ENCODE data around the gene AIF1L. TPM values are rescaled to one million over a fixed set of nuclear protein-coding genes. Genes with fewer than 3 reads are reported as not detected.
A peak's percentile ranks its signal among the peaks of the same experiment; 100 is the strongest.

AIF1L gene
- 93.3 and 97.2 TPM in 2 replicates for total RNA-seq (2014; rRNA removed; shearing (Covaris generic))

DNA sequence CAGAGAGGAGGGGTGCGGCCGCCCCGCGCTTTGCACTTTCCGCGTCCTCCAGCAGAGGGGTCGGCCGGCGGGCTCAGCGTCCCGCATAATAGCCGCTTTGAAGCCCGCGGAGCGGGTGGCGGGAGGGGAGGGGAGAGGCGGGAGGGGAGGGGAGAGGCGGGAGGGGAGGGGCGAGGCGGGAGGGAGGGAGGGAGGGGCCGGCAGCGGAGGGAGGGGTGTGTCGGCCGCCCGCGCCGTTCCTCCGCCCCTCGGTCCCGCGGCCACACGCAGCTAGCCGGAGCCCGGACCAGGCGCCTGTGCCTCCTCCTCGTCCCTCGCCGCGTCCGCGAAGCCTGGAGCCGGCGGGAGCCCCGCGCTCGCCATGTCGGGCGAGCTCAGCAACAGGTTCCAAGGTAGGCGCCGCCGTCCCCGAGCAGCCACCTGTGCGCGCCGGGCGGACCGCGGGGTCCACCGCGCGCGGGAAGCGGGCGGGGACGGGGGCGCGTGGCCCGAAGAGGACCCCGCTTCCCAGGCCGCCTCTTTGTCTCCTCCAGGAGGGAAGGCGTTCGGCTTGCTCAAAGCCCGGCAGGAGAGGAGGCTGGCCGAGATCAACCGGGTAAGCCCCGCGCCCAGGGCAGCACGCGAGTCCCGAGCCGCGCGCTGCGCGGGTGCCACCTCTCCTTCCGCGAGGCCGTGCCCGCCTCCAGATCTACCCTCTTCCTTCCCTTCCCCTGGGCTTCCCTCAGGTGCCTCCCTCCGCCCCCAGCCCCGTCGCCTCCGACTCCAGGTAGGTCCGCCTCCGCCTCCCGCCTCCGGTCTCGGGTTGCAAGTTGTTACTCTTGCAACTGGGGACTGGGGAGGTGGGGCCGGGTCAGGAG lies at the start of gene AIF1L:
Gene AIF1L, plus strand, starts transcription at position 263 of the 857 bp plus-strand sequence. Its CDS starts 99 bp downstream, at position 362.
- H3K36me3 ChIP-seq (replicated peaks; ENCODE audit: control insufficient read depth, insufficient read depth, low read length), result peaks cover 7% of the 10 kb centered on the region
- peak within 1 kb of the TSS; percentile 97 for H3K4me3 ChIP-seq (ENCODE audit: insufficient read depth, low read depth, low read length)
- DNase-seq, result peak; percentile 99
- no peaks in the 10 kb centered on the region for H3K27me3 ChIP-seq (ENCODE audit: control insufficient read depth, insufficient read depth, low read length)

DNA sequence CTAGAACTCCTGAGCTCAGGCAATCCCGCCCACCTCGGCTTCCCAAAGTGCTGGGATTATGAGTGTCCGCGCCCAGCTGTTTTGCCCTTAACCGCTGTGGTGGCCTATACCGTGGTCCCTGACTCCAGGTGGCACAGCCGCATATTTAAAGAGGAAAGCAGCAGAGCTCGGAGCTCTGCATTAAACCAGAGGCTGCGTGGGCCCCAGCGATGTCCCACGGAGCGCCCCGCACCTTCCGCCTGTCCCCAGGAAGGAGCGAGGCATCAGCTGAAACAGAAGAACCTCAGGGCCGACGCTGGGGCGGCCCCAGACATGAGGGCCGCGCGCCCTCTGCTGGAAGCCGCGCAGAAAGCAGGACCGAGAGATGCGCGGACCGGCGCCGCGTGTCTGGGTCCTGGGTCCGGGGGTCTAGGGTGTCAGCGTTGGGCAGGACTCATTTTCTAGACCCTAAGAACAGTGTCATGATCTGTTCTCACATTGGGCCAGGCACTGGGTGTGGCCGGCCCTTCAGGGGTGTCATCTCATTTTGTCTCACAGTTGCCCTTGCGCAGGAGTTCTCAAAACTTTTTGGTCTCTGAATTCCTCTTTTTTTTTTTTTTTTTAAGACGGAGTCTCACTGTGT lies 49.6 kb upstream of the AIF1L start:
- peak; percentile 96 for DNase-seq
- H3K27me3 ChIP-seq (ENCODE audit: control insufficient read depth, insufficient read depth, low read length), result no peaks in the 10 kb centered on the region

DNA sequence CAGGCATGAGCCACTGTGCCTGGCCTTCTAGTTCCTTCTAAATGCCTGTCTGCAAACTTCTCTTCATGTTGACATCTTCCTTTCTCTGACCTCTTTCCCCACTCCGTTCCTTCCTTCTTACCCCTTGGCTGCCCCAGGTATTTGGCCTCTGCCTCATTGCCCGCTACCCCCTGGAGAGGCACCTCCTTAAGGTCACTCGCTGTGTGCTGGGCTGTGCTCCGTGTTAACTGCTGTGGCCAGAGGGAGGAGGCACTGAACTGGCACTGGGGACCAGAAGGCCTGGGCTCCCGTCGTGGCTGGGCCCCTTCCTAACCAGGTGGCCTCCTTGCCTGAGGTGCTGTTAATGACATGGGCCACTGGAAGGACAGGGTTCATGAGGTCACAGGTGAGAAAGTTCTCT lies 48.0 kb upstream of the AIF1L start:
- no peak for DNase-seq
- Histone ChIP-seq H3K36me3 (replicated peaks; ENCODE audit: control insufficient read depth, insufficient read depth, low read length) (peaks cover 7% of the 10 kb centered on the region), H3K4me3 (ENCODE audit: insufficient read depth, low read depth, low read length) (no peak overlapping the region), H3K27me3 (ENCODE audit: control insufficient read depth, insufficient read depth, low read length) (no peaks in the 10 kb centered on the region)

More for the DNA sequence above, 49.6 kb upstream of the AIF1L start:
- Histone ChIP-seq H3K4me3 (ENCODE audit: insufficient read depth, low read depth, low read length) (no peak overlapping the region), H3K36me3 (replicated peaks; ENCODE audit: control insufficient read depth, insufficient read depth, low read length) (peaks cover 20% of the 10 kb centered on the region)

DNA sequence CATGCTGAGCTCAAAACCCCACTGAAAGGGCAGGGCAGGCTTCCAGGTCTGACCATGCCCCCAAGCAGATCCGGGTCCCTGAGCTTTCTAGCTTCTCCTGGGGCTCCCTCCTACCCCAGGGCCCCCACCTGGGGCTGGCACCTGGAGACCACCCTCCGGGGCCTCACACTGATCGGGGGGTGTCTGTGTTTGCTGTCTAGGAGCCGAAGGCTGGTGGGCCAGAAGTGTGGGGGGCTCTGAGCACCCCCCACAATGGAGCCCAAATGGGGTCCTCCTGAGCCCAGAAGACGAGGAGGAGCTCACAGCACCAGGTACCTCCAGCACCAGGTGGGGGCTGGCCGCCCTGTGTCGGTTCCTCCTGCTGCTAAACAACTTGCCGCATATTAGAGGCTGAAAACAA lies 47.5 kb upstream of the AIF1L start:
- Histone ChIP-seq H3K27me3 (ENCODE audit: control insufficient read depth, insufficient read depth, low read length) (no peaks in the 10 kb centered on the region), H3K36me3 (replicated peaks; ENCODE audit: control insufficient read depth, insufficient read depth, low read length) (peaks cover 6% of the 10 kb centered on the region), H3K4me3 (ENCODE audit: insufficient read depth, low read depth, low read length) (no peak overlapping the region)
- no peak for DNase-seq

DNA sequence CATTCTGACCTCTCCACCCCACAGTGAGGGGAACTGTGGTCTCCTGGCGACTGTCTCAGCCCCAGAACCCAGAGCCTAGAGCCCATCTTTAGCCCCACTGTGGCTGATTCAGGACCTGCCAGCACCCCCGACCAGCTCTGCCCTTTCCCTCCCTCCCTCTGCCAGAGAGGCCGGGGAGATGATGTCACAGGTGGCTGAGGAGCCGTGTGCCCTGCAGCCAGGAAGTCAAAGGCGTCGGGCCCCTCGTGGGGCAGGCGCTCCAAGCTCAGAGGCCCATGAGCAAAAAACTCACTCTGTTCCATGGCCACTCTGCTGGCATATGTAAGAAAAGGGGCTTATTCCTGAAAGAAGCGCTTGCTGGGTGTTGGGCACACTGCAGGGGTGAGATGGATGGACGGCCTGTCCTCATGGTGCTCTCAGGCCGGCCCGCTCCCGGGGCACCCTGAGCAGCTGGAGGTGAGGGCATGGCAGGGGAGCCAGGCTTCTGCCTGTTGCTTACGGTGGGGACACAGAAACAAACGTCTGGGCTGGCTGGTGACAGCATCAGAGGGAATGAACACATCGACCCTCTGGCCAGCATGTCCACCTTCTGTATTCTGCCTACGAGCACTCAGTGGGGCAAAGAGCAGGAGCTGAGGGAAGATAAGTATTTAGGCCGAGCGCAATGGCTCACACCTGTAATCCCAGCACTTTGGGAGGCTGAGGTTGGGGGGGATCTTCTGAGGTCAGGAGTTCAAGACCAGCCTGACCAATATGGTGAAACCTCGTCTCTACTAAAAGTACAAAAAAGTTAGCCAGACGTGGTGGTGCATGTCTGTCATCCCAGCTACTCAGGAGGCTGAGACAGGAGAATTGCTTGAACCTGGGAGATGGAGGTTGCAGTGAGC lies 46.3 kb upstream of the AIF1L start:
- no peak overlapping the region for H3K4me3 ChIP-seq (ENCODE audit: insufficient read depth, low read depth, low read length)
- peaks cover 8% of the 10 kb centered on the region for H3K36me3 ChIP-seq (replicated peaks; ENCODE audit: control insufficient read depth, insufficient read depth, low read length)
- DNase-seq, result no peak
- H3K27me3 ChIP-seq (ENCODE audit: control insufficient read depth, insufficient read depth, low read length), result no peaks in the 10 kb centered on the region

DNA sequence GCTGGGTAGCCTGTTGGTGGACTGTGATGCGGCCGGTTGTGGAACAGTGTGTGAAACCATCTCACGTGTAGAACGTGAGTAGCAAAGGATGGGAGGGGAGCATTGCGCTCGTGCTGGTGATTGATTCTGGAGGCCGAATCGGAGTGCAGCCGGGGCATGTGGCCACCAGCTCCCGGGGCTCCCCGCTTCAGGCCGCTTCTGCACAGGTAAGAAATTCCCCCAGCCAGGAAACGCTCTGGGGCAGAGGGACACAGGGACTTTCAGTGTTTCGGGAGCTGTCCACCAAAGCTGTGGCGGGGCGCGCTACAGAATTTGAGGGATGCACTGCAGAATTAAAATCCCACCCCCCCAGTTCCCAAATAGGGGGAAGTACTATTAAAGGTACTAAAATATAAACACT lies 45.5 kb upstream of the AIF1L start:
- H3K4me3 ChIP-seq (ENCODE audit: insufficient read depth, low read depth, low read length), result no peak overlapping the region
- H3K36me3 ChIP-seq (replicated peaks; ENCODE audit: control insufficient read depth, insufficient read depth, low read length), result peaks cover 8% of the 10 kb centered on the region
- no peaks in the 10 kb centered on the region for H3K27me3 ChIP-seq (ENCODE audit: control insufficient read depth, insufficient read depth, low read length)
- no peak for DNase-seq

DNA sequence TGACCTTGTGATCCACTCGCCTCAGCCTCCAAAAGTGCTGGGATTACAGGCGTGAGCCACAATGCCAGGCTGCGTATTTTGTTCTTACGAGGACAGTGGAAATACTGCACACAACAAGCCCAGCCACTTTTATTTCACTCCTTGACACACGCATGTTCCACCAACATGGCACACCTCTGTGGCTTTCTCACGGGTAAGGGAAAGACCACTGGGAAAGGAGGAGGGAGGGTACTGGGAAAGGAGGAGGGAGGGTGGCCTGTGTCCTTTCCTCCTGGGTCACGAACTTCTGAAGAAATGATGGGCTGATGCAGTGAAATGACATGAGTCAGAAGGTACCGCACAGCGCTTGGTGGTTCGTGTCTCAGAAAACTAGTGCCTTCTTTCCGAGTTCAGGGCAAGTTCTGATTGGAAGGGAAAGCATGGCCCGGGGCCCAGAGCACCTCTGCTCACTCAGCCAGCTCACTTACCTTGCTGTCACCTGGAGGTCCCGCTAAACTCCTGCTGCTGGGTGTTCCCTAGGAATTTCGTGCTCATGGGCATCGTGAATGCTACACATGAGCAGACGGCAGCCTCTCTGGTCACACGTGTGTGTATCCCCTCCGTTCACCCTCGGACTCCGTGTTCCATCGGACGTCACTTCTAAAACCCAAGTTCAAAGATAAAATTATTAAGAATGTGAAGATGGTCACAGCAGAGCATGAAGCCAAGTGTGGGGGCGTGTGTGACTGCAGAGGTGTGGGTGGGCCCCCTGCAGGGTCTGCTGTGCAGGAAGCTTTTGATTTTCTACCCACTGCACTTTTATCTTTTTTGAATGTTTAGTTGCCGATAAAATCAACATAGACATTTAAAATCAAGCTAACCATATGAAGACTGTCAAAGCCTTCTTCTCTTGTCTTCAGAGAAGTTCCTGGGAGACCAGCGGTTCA lies 44.5 kb upstream of the AIF1L start:
- Histone ChIP-seq H3K4me3 (ENCODE audit: insufficient read depth, low read depth, low read length) (no peak overlapping the region), H3K36me3 (replicated peaks; ENCODE audit: control insufficient read depth, insufficient read depth, low read length) (peaks cover 8% of the 10 kb centered on the region), H3K27me3 (ENCODE audit: control insufficient read depth, insufficient read depth, low read length) (no peaks in the 10 kb centered on the region)
- no peak for DNase-seq

DNA sequence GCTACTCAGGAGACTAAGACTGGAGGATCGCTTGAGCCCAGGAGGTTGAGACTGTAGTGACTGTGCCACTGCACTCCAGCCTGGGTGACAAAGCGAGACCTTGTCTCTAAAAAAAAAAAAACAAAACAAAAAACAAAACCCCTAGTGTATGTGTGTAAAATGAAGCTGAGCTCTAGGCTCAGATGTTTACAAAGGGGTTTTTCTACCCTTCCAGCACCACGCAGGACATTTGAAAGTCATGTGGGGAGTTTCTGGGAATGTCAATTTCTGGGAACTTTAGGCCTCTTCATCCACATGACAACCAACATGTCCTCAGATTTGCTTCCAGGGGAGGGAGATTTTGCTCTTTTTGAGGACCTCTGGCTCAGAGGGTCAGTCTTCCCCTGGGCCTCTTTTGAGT lies 42.4 kb upstream of the AIF1L start:
- DNase-seq, result no peak
- Histone ChIP-seq H3K36me3 (replicated peaks; ENCODE audit: control insufficient read depth, insufficient read depth, low read length) (peaks cover 8% of the 10 kb centered on the region), H3K27me3 (ENCODE audit: control insufficient read depth, insufficient read depth, low read length) (no peaks in the 10 kb centered on the region), H3K4me3 (ENCODE audit: insufficient read depth, low read depth, low read length) (no peak overlapping the region)

DNA sequence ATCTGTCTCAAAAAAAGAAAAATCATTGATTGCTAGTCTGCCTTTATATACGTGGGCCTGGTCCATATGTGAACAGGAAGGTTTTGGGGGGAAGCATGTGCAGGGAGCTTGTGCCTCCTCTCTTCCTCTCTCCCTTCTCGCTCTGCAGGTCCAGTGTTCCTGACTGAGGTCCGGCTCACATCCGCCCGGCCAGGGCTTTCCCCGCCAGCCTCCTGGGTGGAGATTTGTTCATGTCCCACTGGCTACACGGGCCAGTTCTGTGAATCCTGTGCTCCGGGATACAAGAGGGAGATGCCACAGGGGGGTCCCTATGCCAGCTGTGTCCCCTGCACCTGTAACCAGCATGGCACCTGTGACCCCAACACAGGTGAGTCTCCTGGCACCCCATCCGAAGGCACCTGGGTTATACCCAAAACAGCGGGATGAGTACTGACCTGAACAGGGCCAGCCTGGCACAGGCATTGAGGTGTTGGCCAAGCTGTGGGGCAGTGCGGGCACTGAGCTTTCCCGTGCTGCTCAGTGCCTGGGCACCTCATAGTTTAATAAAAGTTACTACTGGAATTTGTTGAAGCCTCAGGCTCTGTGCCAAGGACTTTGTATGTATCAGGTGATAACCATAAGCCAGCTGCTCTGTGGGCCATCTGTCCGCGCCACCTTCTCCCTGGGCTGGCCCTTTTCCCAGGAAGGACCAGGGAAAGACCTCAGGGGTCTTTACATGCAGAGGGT lies 39.4 kb upstream of the AIF1L start:
- Histone ChIP-seq H3K27me3 (ENCODE audit: control insufficient read depth, insufficient read depth, low read length) (no peaks in the 10 kb centered on the region), H3K4me3 (ENCODE audit: insufficient read depth, low read depth, low read length) (no peak overlapping the region), H3K36me3 (replicated peaks; ENCODE audit: control insufficient read depth, insufficient read depth, low read length) (peaks cover 8% of the 10 kb centered on the region)
- DNase-seq, result no peak

DNA sequence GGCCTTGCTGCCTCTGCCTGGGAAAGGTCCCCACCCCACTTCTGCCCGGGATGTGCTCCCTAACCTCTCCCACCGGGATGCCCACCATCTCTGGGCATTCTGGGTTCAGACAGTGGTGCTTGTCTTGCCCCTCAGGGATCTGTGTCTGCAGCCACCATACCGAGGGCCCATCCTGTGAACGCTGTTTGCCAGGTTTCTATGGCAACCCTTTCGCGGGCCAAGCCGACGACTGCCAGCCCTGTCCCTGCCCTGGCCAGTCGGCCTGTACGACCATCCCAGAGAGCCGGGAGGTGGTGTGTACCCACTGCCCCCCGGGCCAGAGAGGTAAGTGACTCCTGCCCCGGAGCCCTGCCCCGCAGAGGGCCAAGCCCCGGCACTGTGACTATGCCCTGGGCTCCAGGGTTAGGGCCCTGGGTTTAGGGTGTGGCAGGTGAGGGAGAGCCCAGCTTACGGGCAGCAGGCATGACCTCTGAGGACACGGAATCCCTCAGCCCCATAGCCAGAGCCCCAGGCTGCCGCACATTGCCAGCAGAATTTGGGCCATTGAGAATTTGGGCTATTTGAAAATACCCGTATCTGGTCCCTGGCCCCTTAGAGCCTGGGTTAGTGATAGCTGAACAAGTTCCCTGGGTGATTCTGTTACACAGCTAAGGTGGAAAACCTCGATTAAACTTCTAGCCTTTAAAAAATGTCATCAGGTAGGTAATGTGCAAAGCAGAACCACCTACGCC lies 35.3 kb upstream of the AIF1L start:
- no peak overlapping the region for H3K4me3 ChIP-seq (ENCODE audit: insufficient read depth, low read depth, low read length)
- DNase-seq, result peak; percentile 38
- H3K36me3 ChIP-seq (replicated peaks; ENCODE audit: control insufficient read depth, insufficient read depth, low read length), result peaks cover 8% of the 10 kb centered on the region
- no peaks in the 10 kb centered on the region for H3K27me3 ChIP-seq (ENCODE audit: control insufficient read depth, insufficient read depth, low read length)

DNA sequence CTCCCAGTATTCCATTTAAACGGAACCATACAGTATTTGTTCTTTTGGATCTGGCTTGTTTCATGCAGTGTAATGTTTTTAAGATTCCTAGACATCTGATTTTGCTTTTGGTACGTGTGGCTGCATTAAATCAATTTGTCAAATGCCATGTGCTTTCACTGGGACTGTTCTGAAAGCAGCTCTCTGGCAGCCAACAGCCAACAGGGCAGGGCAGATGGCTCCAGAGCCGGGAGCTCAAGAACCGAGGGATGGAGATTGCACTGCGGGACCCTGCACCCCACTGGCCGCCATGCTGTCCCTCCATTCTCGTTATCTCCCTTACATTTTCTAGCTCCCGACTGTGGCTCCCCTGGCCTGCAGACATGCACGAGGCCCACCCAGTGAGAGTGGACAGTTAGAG lies 33.4 kb upstream of the AIF1L start:
- DNase-seq, result peak; percentile 36
- no peak overlapping the region for H3K4me3 ChIP-seq (ENCODE audit: insufficient read depth, low read depth, low read length)
- H3K27me3 ChIP-seq (ENCODE audit: control insufficient read depth, insufficient read depth, low read length), result no peaks in the 10 kb centered on the region
- peaks cover 6% of the 10 kb centered on the region for H3K36me3 ChIP-seq (replicated peaks; ENCODE audit: control insufficient read depth, insufficient read depth, low read length)

DNA sequence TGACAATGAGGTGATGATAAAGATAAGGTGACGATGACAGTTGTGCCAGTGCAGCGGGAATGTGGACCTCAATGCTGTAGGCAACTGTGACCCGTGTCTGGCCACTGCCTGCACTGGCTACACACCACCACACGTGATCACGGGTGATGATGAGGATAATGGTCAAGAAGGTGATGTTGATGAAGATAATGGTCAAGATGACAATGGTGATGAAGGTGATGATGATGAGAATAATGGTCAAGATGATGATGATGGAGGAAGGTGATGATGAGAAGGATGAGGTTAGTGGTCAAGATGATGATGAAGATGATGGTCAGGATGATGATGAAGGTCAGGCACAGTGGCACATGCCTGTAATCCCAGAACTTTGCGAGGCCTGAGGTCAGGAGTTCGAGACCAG lies 30.7 kb upstream of the AIF1L start:
- H3K27me3 ChIP-seq (ENCODE audit: control insufficient read depth, insufficient read depth, low read length), result no peaks in the 10 kb centered on the region
- H3K4me3 ChIP-seq (ENCODE audit: insufficient read depth, low read depth, low read length), result no peak overlapping the region
- no peak for DNase-seq
- peaks cover 5% of the 10 kb centered on the region for H3K36me3 ChIP-seq (replicated peaks; ENCODE audit: control insufficient read depth, insufficient read depth, low read length)

DNA sequence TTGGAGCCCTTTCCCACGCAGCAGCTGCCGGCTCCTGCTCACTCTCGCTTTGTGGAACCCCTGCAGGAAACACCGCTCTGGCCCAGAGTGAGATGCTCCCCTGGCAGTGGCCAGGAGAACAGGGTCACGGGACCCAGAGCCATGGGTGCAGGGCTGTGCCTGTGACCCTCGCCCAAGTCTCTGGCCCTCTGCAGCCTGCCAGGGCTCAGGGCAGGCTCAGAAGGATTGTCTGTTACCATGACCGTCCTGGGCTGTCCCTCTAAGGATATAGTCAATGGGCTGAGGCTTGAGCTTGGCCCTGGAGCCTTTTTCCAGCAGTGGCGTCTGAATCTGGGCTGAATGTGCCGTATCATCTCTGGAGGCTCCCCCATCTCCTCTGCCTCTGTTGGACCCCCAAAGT lies 28.7 kb upstream of the AIF1L start:
- Histone ChIP-seq H3K27me3 (ENCODE audit: control insufficient read depth, insufficient read depth, low read length) (no peaks in the 10 kb centered on the region), H3K36me3 (replicated peaks; ENCODE audit: control insufficient read depth, insufficient read depth, low read length) (peaks cover 4% of the 10 kb centered on the region), H3K4me3 (ENCODE audit: insufficient read depth, low read depth, low read length) (no peak overlapping the region)
- DNase-seq, result no peak

Measured in H7 (cell line).